HG02798 (cell line): ENCODE data around the gene KCNAB2.

Experiments used
- ATAC-seq: cut with Tn5 transposase; IDR thresholded peaks from one replicate; pipeline ENCODE4 v1.9.1; 2021; ENCODE audit warnings: mild to moderate bottlenecking; ENCODE audit not compliant: unreplicated experiment, poor library complexity

Gene KCNAB2

GRCh38 chr1:6093611-6094010 is 47.9 kb downstream of the KCNAB2 start:
- no peak for ATAC-seq

GRCh38 chr1:6094246-6094645 is 48.6 kb downstream of the KCNAB2 start:
- ATAC-seq, result no peak

- ATAC-seq, result no peak
These were observed 49.3 kb downstream of the KCNAB2 start for GRCh38 chr1:6094801-6095505.

- ATAC-seq, result no peak
These were observed 50.0 kb downstream of the KCNAB2 start for GRCh38 chr1:6095511-6096242.

- ATAC-seq, result no peak
These were observed 50.8 kb downstream of the KCNAB2 start for GRCh38 chr1:6096243-6097116.

- no peak for ATAC-seq
These were observed 51.5 kb downstream of the KCNAB2 start for GRCh38 chr1:6097117-6097595.

GRCh38 chr1:6097824-6098223 is 52.1 kb downstream of the KCNAB2 start:
- ATAC-seq, result no peak

GRCh38 chr1:6098303-6099215 is 52.9 kb downstream of the KCNAB2 start:
- ATAC-seq, result no peak

- no peak for ATAC-seq
These were observed 53.6 kb downstream of the KCNAB2 start for GRCh38 chr1:6099297-6099696.

- no peak for ATAC-seq
These were observed 54.4 kb downstream of the KCNAB2 start for GRCh38 chr1:6099787-6100765.

GRCh38 chr1:6100861-6101783 is 55.4 kb downstream of the KCNAB2 start:
- no peak for ATAC-seq

GRCh38 chr1:6101826-6102531 is 56.3 kb downstream of the KCNAB2 start:
- ATAC-seq, result no peak

- ATAC-seq, result no peak
These were observed 56.8 kb downstream of the KCNAB2 start for GRCh38 chr1:6102532-6102845.

GRCh38 chr1:6103111-6103853 is 57.6 kb downstream of the KCNAB2 start:
- no peak for ATAC-seq

GRCh38 chr1:6103854-6104530 is 58.3 kb downstream of the KCNAB2 start:
- ATAC-seq, result no peak

GRCh38 chr1:6104631-6105030 is 58.9 kb downstream of the KCNAB2 start:
- no peak for ATAC-seq
